Activated naive CD4-positive, alpha-beta T cell treated with anti-CD3 and anti-CD28 coated beads, Interleukin-2, amount 50 U/mL, for 24 hours (primary cell): ENCODE results near the gene MEIS2.

ENCODE experiments used
- H3K27ac Mint-ChIP-seq: one replicate; pipeline ENCODE4 v1.8.0; 2021; ENCODE audit warnings: mild to moderate bottlenecking, mixed read lengths
- H3K27me3 Mint-ChIP-seq: one replicate; pipeline ENCODE4 v1.8.0; 2021; ENCODE audit warnings: mixed read lengths
- H3K36me3 Mint-ChIP-seq: one replicate; pipeline ENCODE4 v1.8.0; 2021; ENCODE audit warnings: mixed read lengths
- H3K4me1 Mint-ChIP-seq: one replicate; pipeline ENCODE4 v1.8.0; 2021; ENCODE audit warnings: mixed read lengths
- H3K4me3 Mint-ChIP-seq: one replicate; pipeline ENCODE4 v1.8.0; 2021; ENCODE audit warnings: mild to moderate bottlenecking, mixed read lengths
- H3K9me3 Mint-ChIP-seq: one replicate; pipeline ENCODE4 v1.8.0; 2021; ENCODE audit warnings: mixed read lengths

Gene MEIS2

DNA sequence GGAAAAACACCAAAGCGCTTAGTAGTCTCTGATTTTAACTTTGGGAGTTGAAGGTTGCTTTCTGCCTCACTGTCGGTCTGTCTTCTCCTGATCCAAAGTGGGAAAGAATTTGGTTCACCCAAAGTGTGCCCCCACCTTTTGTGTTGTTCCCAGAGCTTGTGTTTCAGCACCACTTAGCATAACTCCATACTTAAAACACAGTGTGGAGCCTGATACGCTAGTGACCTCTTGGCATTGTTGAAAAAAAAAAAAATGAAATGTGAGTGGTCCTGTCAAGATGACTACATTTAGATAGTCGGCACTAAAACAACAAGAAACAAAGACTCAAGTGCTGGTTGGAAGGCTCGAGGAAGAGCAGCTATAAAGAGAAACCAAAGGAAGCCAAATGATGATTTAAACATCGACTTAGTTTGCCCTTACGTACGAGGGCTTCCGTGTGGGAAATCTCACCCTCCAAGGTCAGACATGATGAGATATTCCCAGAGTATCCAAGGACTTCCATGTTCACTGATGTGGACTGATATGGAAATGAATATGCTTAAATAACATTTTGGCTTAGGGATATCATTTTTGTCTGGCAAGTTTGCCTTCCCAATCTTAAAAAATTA is 178.8 kb downstream of the MEIS2 start:
- no peaks in the 10 kb centered on the region for H3K9me3 Mint-ChIP-seq
- no peak overlapping the region for H3K4me3 Mint-ChIP-seq
- no peaks in the 10 kb centered on the region for H3K36me3 Mint-ChIP-seq
- peaks cover 3% of the 10 kb centered on the region for H3K27me3 Mint-ChIP-seq
- H3K4me1 Mint-ChIP-seq: no peaks in the 10 kb centered on the region
- H3K27ac Mint-ChIP-seq: no peak overlapping the region

- Mint-ChIP-seq H3K27me3 (peaks cover 2% of the 10 kb centered on the region), H3K36me3 (no peaks in the 10 kb centered on the region), H3K4me1 (no peaks in the 10 kb centered on the region), H3K27ac (no peak overlapping the region), H3K4me3 (no peak overlapping the region), H3K9me3 (peaks cover 6% of the 10 kb centered on the region)
These were observed 182.7 kb downstream of the MEIS2 start for GRCh38 chr15:36917411-36918267.

DNA sequence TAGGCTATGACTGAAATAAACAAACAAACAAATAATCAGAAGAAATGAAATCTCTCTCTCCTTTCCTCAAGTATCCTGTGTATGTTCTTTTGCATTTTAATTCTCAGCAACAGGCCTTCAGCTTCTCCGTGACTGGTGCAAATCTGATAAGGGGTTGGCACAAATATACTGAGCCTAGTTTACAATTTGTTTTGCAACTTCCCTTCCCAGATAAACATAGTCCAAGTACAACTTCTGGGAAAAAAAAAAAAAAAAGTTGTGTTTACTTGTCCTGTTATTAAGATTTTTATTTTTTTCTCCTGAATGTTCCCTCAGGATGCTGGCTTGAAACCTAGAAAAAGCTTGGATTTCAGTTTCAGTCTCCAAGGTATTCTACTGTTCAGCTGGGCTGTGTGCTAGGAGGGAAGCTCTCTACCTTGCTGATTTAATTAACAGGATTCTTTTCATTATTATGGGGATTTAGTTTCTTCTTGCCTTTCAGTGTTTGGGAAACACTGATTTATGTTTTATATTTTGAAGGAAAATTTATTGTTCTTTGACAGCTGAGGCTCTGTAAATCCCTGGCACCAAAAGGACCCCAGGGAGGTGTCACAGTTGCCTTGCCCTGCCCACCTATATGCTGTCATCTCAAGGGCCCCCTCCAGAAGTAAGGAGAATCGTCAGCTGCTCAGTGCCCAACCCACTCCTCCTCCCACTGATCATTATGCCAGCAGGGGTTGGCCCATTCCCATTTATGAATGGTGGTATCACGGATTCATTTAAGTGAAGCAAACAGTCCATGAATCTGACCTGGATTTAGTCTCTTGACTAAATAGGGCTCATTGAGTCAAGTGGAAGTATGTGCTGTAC is 185.2 kb downstream of the MEIS2 start:
- Mint-ChIP-seq H3K4me3 (no peak overlapping the region), H3K27me3 (peaks cover 2% of the 10 kb centered on the region), H3K4me1 (no peaks in the 10 kb centered on the region), H3K9me3 (peaks cover 6% of the 10 kb centered on the region), H3K36me3 (no peaks in the 10 kb centered on the region), H3K27ac (no peak overlapping the region)

DNA sequence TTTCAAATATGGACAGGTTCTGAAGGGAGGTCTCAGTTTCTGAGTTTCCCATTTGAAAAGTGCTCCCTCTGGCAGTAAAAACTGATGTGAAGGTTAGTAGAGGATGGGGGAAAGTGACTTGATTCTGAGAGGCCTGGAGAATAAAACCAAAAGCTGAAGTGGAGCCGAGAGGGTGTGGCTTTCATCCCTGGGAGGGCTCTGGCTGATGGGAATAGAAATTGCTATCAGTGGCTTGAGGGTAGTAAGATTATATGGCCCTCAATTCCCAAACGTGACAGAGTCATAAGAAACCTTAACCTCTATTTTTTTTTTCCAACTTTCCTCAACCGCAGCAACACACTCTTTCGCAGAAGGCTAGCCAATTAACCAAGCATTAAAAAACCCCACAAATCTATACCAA is 185.9 kb downstream of the MEIS2 start:
- H3K27ac Mint-ChIP-seq: no peak overlapping the region

GRCh38 chr15:36912311-36912712 is 188.0 kb downstream of the MEIS2 start:
- H3K27me3 Mint-ChIP-seq: peaks cover 2% of the 10 kb centered on the region
- no peaks in the 10 kb centered on the region for H3K4me1 Mint-ChIP-seq
- no peak overlapping the region for H3K27ac Mint-ChIP-seq
- H3K4me3 Mint-ChIP-seq: no peak overlapping the region
- H3K9me3 Mint-ChIP-seq: peaks cover 6% of the 10 kb centered on the region
- no peaks in the 10 kb centered on the region for H3K36me3 Mint-ChIP-seq

More for the DNA sequence above, 185.9 kb downstream of the MEIS2 start:
- no peaks in the 10 kb centered on the region for H3K4me1 Mint-ChIP-seq
- H3K9me3 Mint-ChIP-seq: peaks cover 6% of the 10 kb centered on the region
- H3K4me3 Mint-ChIP-seq: no peak overlapping the region
- H3K27me3 Mint-ChIP-seq: no peaks in the 10 kb centered on the region
- no peaks in the 10 kb centered on the region for H3K36me3 Mint-ChIP-seq

- no peak overlapping the region for H3K27ac Mint-ChIP-seq
- H3K36me3 Mint-ChIP-seq: no peaks in the 10 kb centered on the region
- H3K27me3 Mint-ChIP-seq: peaks cover 2% of the 10 kb centered on the region
- H3K9me3 Mint-ChIP-seq: peaks cover 6% of the 10 kb centered on the region
- no peak overlapping the region for H3K4me3 Mint-ChIP-seq
- no peaks in the 10 kb centered on the region for H3K4me1 Mint-ChIP-seq
These were observed 188.9 kb downstream of the MEIS2 start for GRCh38 chr15:36911322-36911944.

- Mint-ChIP-seq H3K27me3 (peaks cover 2% of the 10 kb centered on the region), H3K36me3 (no peaks in the 10 kb centered on the region), H3K4me3 (no peak overlapping the region), H3K9me3 (peaks cover 3% of the 10 kb centered on the region), H3K27ac (no peak overlapping the region), H3K4me1 (no peaks in the 10 kb centered on the region)
These were observed 191.4 kb downstream of the MEIS2 start for GRCh38 chr15:36908991-36909390.

DNA sequence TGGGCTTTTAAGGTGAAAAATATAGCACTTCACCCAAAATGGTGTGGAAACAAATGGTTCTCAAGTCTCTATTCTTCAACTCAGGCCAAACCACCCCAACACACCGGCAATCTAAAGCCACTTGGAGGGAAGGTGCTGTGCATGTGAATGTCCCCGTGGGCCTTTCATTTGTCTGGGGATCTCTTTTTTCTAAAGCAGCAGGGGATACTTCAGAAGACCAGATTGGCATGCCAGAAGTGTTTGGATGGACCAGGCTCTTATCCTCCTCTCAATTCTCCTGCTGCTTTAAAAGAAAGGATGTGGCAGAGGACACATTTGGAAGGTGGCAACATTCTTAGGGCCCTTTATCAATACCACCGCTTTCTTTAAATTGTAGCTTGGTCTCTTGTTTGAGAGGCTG is 193.1 kb downstream of the MEIS2 start:
- no peak overlapping the region for H3K4me3 Mint-ChIP-seq
- H3K4me1 Mint-ChIP-seq: no peaks in the 10 kb centered on the region
- H3K27me3 Mint-ChIP-seq: peaks cover 2% of the 10 kb centered on the region
- no peaks in the 10 kb centered on the region for H3K36me3 Mint-ChIP-seq
- H3K9me3 Mint-ChIP-seq: no peaks in the 10 kb centered on the region
- H3K27ac Mint-ChIP-seq: no peak overlapping the region

DNA sequence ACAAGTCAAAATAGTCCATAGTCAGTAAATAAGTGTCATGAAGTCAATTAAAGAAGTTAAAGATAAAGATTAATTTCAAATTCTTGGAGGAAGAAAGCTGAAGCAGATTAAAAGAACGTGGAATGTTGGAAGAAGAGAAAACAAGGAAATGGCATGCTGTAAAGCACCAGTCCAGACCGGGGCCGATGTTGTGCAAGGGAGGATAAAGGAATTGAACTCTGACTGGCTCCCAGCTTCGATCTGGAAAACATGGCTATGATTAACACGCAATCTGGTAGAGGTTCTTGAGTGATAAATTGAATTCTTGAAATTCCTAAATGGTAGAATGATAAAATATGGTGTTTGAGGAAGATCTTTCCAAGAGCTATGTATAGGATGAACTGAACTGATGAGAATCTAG is 194.4 kb downstream of the MEIS2 start:
- H3K4me1 Mint-ChIP-seq: no peaks in the 10 kb centered on the region
- H3K27ac Mint-ChIP-seq: no peak overlapping the region
- H3K36me3 Mint-ChIP-seq: no peaks in the 10 kb centered on the region
- no peaks in the 10 kb centered on the region for H3K9me3 Mint-ChIP-seq
- peaks cover 2% of the 10 kb centered on the region for H3K27me3 Mint-ChIP-seq
- H3K4me3 Mint-ChIP-seq: no peak overlapping the region

DNA sequence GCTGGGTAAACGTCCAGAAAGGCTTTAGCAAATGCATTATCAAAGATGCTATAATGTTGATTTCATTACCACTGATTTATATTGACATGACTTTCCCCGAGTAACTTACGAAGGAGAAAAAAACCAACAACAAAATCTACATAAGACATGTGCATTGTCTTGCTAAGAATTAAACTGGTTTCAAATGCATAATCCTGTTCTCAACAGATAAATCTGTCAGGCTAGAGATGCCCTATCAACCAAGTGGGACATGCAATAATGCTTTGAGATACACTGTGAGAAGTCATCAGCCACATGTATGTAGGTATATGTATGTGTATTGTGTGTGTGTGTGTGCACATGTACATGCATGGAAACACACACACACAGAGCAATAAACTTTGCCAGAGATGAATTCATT is 195.6 kb downstream of the MEIS2 start:
- no peak overlapping the region for H3K27ac Mint-ChIP-seq
- H3K27me3 Mint-ChIP-seq: peaks cover 2% of the 10 kb centered on the region
- H3K36me3 Mint-ChIP-seq: no peaks in the 10 kb centered on the region
- no peaks in the 10 kb centered on the region for H3K9me3 Mint-ChIP-seq
- no peak overlapping the region for H3K4me3 Mint-ChIP-seq
- no peaks in the 10 kb centered on the region for H3K4me1 Mint-ChIP-seq

DNA sequence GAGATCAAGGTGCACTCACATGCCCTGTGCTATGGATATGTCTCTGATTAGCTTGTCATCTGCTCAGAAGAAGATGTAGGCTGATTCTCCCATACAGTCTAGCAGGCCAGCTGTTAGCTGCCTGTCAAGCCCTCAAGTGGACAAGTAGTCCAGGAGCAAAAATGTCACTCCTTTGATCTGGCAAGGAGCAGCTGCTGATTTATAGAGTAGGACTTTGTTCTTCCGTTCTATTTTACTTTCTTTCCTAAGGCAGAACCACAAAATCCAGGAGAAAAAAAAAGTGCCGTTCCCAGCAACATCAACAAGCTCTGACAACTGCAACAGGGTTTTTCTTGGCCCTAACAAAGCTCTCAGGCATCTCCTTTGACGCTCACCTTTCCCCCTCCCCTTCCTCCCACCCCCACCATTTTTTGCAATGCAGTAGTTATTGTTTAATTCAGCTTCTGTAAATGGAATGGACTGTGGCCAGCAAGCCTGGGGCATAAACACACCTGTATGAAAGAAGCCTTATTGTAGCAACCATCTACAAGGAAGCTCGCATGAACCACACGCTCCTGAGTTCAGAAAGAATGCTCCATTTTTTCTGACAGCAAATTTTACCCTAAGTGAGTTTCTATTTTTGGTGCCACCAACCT is 196.3 kb downstream of the MEIS2 start:
- Mint-ChIP-seq H3K9me3 (no peaks in the 10 kb centered on the region), H3K4me3 (no peak overlapping the region), H3K27ac (no peak overlapping the region), H3K36me3 (no peaks in the 10 kb centered on the region), H3K27me3 (peaks cover 2% of the 10 kb centered on the region), H3K4me1 (no peaks in the 10 kb centered on the region)

GRCh38 chr15:36903195-36903594 is 197.2 kb downstream of the MEIS2 start:
- no peaks in the 10 kb centered on the region for H3K9me3 Mint-ChIP-seq
- no peak overlapping the region for H3K27ac Mint-ChIP-seq
- no peak overlapping the region for H3K4me3 Mint-ChIP-seq

DNA sequence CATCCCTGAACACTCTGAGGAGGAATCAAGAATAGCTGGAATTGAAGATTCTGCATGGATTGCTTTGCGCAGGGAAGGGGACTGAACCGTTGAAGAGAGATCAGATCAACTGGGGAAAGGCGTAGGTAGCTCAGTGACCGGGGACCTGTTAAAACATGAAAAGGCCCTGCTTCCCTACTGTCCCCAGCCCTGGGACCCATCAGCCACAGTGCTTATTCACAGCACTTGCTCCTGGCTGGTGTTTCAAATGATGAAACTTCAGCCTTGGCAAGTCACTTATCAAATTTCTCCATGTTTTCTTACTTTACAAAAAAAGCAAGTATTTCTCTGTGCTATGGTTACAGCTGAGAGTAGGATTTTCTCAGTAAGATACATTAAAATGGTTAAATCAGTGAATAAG is 199.3 kb downstream of the MEIS2 start:
- Mint-ChIP-seq H3K9me3 (no peaks in the 10 kb centered on the region), H3K27me3 (peaks cover 2% of the 10 kb centered on the region), H3K27ac (no peak overlapping the region), H3K36me3 (no peaks in the 10 kb centered on the region), H3K4me1 (no peaks in the 10 kb centered on the region), H3K4me3 (no peak overlapping the region)

More at GRCh38 chr15:36903195-36903594, 197.2 kb downstream of the MEIS2 start:
- Mint-ChIP-seq H3K36me3 (no peaks in the 10 kb centered on the region), H3K27me3 (peaks cover 1% of the 10 kb centered on the region), H3K4me1 (no peaks in the 10 kb centered on the region)

GRCh38 chr15:36899696-36900095 is 200.7 kb downstream of the MEIS2 start:
- Mint-ChIP-seq H3K4me1 (no peaks in the 10 kb centered on the region), H3K9me3 (peaks cover 4% of the 10 kb centered on the region), H3K27me3 (peaks cover 4% of the 10 kb centered on the region), H3K36me3 (no peaks in the 10 kb centered on the region), H3K4me3 (no peak overlapping the region), H3K27ac (no peak overlapping the region)

GRCh38 chr15:36898536-36899126 is 201.7 kb downstream of the MEIS2 start:
- Mint-ChIP-seq H3K27me3 (peaks cover 8% of the 10 kb centered on the region), H3K9me3 (peaks cover 6% of the 10 kb centered on the region), H3K36me3 (no peaks in the 10 kb centered on the region), H3K27ac (no peak overlapping the region), H3K4me3 (no peak overlapping the region), H3K4me1 (no peaks in the 10 kb centered on the region)
